NCI-H1436 treated with DMSO at 0.1 percent for 48 hours (cell line): Measurements from ENCODE around the gene TMEM30A.

Source experiments
- DNase-seq: peaks from one replicate; lab custom pipeline; 2025; lab: John Stamatoyannopoulos, UW

Gene TMEM30A

DNA sequence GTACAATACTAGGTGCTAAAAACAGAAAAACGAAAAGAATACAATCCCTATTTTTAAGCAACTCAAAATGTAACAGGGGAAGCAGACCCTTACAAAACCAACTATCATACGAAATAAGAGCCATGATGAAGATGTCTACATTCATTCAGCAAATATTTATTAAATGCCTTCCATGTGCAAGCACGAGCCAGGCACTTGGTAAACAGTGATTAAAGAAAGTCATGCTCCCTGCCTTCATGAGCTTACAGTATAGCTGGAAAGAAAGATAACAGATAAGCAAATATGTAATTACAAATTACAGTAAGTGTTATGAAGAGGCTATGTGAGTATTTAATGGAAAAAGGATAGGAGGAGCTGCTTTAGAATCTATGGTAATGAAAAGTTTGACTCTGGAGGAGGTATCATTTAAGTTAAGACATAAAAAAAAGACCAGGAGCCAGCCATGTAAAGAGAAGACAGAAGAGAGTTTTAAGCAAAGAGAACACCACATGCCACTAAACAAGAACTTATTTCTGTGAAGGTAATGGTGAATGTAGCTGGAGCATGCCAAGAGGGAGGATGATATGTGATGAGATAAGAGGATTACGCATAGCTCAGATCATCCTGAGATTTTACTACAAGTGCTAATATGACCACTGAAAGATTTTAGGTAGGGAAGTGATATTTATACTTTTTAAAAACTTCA is 21.7 kb downstream of the TMEM30A start:
- DNase-seq, result no peak

DNA sequence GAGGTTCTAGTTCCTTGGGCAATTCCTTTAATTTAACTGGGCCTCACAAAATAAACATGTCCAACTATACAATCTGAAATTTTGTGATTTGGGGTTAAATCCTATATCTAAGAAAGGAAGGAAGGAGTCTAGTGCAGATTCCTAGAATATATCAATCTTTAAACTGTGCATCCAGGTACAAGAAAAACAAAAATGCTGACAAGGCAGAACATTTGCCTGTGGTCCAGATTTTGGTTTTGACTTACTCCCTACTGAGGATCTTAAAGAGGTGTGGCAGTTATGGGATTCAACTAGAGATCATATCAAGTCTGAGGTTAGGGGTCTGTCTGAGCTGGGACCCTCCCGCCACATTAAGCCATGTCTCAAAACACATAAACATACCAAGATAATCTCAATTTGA is 23.3 kb downstream of the TMEM30A start:
- no peak for DNase-seq

- no peak for DNase-seq
Observed at GRCh38 chr6:75257343-75258087, 27.1 kb downstream of the TMEM30A start.

DNA sequence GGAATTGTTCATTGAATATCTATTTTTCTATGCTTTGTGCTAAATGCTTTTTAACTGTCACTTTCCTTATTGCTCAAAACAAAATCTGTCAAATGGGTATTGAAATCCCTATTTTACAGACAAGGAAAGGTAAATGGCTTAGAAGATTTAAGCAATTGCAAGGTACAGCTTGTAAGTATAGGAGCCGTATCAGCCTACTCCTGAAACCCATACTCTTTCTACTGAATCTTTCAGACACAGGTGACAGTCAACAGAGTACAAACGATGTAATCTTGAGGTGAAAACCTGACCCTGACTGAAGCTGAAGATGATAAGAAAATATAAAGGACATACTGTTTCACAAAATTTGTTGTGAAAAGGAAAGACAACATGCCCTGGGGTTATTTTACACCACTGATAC is 34.0 kb downstream of the TMEM30A start:
- DNase-seq, result no peak

DNA sequence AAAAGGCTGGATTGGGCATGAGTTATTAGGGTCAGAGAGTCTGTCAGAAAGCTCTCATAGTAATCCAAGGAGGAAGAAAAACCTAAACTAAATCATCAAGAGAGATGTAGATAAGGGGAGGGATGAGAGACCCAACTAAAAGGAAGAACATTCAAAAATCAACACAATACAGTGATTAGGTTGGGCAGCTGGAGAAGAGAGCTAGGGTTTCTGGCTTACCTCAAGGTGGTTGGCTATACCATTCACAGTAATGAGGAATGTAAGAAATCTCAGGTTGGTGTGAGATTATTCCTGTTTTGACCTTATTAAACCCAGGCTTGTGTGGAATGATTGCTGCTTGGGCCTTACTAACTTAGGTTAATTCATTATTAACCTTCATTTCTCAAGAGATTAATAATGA is 34.8 kb downstream of the TMEM30A start:
- DNase-seq, result no peak

DNA sequence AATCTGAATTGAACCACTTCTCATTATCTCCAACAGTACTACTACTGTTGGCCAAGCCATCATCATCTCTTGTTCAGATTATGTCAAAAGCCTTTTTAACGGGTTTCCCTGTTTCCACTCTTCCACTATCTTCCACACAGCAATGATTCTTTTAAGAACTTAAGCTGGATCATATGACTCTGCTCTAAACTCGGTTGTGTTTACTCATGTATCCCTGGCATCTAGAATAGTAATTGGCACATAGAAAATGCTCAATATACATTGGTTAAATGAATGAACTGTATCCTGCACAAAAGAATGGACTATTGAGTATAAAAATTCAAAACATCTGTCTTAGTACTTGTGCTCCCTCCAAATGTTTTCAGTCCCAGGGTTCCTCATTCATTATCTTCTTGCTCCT is 38.2 kb downstream of the TMEM30A start:
- no peak for DNase-seq

DNA sequence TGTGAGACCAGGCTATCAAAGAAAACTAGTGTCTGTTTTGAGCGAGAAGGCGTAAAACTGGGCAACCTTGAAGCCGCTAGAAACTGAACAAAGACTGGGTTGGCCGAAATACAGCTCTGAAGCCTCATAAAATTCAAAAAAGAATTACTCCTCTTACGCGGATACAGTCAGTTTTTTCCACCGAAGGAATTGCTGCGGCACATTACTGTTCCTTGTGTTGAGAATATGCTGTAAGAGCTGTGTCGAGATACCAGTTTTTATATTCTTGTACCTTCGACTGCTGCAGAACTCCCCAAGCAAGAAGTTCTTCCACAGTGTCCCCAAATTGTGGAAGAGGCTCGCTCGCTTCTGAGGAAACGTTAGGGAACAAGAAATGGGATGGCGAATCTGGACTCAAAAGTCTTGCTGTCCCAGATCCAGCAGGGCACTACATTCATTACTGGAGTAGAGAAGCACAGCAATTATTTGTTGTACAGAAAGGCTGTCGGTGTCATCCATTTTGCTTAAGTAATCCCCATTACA is 40.5 kb downstream of the TMEM30A start:
- DNase-seq, result no peak

GRCh38 chr6:75243333-75244062 is 41.1 kb downstream of the TMEM30A start, which contains the start of gene COX7A2:
TSS of gene COX7A2 (minus strand) at chr6:75243801. CDS start at chr6:75243734, 67 bp downstream.
- DNase-seq, result peak; percentile 88

GRCh38 chr6:75236630-75237029 is 48.0 kb downstream of the TMEM30A start:
- DNase-seq, result no peak

- DNase-seq, result no peak
Observed at GRCh38 chr6:75235271-75235670, 49.3 kb downstream of the TMEM30A start.

DNA sequence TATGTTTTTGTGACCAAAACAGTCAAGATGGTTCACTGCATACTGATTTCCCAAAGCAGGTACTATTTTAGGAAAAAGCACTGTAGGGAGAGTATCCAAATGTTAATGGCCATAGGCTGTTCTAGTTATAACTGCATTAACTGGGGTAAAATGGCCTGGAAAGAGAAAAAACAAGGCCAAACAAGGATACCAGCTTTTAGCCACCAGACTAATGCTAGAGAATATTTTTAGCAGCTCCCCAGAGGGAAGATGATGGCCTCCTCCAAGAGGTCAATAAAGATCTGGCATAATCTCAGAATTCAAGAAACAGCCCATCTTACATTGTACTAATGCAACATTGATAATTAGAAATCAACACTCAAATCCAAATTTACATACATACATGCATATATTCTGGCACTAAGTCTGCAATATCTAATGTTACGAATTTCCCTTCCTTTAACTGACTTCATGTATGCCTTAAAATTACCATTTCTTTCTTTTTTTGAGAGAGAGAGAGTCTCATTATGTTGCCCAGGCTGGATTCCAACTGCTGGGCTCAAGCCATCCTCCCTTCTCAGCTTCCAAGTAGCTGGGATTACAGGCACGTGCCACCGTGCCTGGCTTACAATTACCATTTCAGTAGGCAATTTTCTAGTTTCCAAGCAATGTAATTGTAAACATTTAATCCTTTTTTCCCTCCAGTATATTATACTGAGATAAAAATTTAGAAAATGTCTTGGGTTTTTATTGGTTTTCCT is 50.3 kb downstream of the TMEM30A start:
- no peak for DNase-seq

- no peak for DNase-seq
Observed at GRCh38 chr6:75233092-75233615, 51.4 kb downstream of the TMEM30A start.

DNA sequence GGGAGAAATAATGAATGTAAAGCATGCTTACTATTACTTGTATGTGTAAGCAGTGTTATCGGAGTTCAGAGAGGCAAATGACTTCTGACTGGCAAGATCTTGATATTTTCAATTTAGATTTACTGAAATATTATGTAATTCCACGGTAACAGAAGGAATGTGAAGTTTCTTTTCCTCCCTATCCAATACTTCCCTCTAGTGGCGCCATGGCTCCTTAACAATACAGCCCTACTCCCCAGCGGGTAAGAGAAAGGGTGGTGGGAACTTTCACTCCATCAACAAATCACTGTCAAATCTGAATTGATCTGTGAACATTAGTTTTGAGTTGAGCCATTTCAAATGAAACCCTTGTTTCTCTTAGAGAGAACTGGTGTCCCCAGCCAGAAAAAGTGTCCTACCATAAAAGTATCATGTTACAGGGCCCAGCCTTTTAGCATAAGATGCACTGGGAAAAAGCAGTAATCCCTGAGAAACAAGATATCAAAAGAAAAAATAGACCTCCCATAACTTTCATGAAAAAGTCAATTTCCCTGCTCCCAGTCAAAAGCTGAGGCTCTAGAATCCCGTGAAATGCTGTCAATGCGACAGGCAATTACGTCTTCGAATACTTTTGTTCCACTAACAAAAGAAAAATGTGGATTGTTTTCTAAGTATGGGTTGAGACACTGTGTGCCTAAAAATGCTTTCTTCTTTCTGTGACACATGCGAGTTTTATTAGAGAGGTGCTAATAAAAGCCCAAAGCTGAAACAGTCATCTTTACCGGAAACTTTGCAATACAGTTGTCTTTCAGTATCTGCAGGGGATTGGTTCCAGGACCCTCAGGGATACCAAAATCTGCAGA is 53.9 kb downstream of the TMEM30A start:
- no peak for DNase-seq

GRCh38 chr6:75224303-75224926 is 60.2 kb downstream of the TMEM30A start:
- DNase-seq, result no peak

DNA sequence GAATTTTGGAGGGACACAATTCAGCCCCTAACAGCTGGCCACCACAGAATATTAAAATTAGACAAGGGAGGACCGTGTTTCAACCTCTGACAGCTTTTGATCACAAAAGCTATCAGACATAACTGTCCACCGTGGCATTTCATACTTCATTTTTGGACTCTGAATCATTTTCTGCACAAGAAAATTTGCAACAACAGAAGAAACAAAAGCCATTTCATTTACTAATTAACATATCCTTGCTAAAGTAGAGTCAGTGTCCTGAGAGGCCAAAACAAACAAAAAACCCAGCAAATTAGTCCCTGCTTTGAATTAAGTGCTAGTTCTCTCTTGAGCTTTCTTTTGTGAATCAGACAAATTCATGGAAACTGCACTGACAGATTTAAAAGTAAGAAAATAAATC is 61.2 kb downstream of the TMEM30A start:
- DNase-seq, result no peak

GRCh38 chr6:75222261-75222660 is 62.3 kb downstream of the TMEM30A start:
- DNase-seq, result no peak

DNA sequence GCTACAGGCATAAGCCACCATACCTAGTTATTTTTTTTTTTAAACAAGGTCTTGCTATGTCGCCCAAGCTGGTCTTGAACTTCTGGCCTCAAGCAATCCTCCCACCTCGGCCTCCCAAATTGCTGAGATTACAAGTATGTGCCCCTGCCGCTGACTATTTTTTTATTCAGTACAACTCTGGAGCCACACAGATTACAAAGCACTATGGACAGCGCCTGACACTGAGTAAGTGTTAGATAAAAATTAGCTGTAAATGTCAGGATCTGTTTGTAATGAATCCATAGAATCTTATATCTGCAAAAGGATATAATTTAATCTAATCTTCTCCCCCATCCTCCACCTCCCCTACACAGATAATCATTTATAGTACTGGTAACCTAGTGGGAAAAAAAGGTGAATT is 63.5 kb downstream of the TMEM30A start:
- no peak for DNase-seq

DNA sequence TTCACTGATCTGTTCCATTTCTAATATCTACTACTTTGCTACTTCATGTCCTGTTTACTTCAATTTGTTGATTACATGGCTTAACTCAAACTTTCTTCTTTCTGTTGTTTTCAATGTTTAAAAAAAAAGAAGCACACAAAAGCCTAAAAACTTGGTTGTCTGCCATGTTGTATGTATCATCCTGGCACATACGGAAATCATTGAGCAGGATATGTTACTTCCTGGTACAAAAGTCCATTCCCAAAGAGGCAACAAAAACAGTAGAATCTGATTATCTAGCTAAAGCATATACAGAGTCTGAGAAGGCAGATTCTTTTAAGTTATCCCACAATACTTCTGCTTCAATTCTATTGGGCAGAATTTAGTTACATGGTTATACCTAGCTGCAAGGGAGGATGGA is 64.2 kb downstream of the TMEM30A start:
- no peak for DNase-seq

DNA sequence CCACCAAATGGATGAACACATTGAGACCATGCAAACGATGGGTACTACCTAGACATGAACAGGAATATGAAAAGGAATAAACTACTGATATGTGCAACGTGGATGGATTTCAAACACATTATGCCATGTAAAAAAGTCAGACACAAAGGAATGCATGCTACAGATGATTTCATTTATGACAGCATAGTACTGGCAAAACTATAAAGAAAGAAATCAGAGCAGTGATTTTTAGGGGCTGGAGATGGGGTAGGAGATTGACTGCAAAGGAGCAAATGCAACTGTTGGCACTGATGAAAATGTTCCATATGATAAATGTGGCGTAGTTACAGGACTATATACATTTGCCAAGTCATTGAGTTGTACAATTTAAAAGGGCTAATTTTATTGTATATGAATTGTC is 65.3 kb downstream of the TMEM30A start:
- DNase-seq, result no peak

DNA sequence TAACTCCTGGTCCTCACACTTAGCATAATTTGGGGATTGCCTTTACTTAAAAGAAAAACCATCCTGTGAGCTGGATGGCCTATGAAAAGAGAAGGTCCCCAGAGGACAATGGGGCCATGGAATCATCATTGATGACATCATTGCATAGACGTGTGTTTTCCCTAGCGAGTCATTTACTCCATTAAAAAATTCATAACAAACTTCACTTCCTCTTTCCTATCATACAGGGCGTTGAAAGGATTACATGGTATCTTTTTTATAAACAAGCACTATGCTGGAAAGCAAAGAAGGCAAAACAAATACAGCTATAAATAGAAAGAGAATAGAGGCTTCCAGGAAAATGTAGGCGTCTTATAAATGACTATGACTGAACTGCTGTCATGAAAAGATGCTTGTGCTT is 67.4 kb downstream of the TMEM30A start:
- DNase-seq, result no peak
